ENCODE measurements around the gene ZNF414.

The ZNF414 gene

GRCh38 chr19:8488365-8488764 lies 25.6 kb downstream of the ZNF414 start:
- DNase-seq (ENCODE audit: low read depth), result no peak
- peaks cover 60% of the 10 kb centered on the region for H3K36me3 ChIP-seq (ENCODE audit: control insufficient read depth, insufficient read depth, low read length, severe bottlenecking)
- H3K27me3 ChIP-seq (replicated peaks; ENCODE audit: control insufficient read depth, insufficient read depth, low read length), result no peaks in the 10 kb centered on the region
- no peaks in the 10 kb centered on the region for H3K9me3 ChIP-seq (ENCODE audit: control insufficient read depth, low read length)
- no peak overlapping the region for H3K9ac ChIP-seq (ENCODE audit: low read length)
- H3K4me3 ChIP-seq (ENCODE audit: low read length), result no peak overlapping the region
- H3K4me1 ChIP-seq (ENCODE audit: control insufficient read depth, insufficient read depth, low read length), result peaks cover 4% of the 10 kb centered on the region

- no peak overlapping the region for H3K4me3 ChIP-seq (ENCODE audit: low read length)
- no peaks in the 10 kb centered on the region for H3K27me3 ChIP-seq (replicated peaks; ENCODE audit: control insufficient read depth, insufficient read depth, low read length)
- no peak overlapping the region for H3K9ac ChIP-seq (ENCODE audit: low read length)
- H3K36me3 ChIP-seq (ENCODE audit: control insufficient read depth, insufficient read depth, low read length, severe bottlenecking), result peaks cover 67% of the 10 kb centered on the region
- no peaks in the 10 kb centered on the region for H3K9me3 ChIP-seq (ENCODE audit: control insufficient read depth, low read length)
- peaks cover 4% of the 10 kb centered on the region for H3K4me1 ChIP-seq (ENCODE audit: control insufficient read depth, insufficient read depth, low read length)
- DNase-seq (ENCODE audit: low read depth), result no peak
Measured at GRCh38 chr19:8487137-8487851, 26.7 kb downstream of the ZNF414 start.

- Histone ChIP-seq H3K4me3 (ENCODE audit: low read length) (no peak overlapping the region), H3K9ac (ENCODE audit: low read length) (no peak overlapping the region), H3K9me3 (ENCODE audit: control insufficient read depth, low read length) (no peaks in the 10 kb centered on the region), H3K27me3 (replicated peaks; ENCODE audit: control insufficient read depth, insufficient read depth, low read length) (no peaks in the 10 kb centered on the region), H3K36me3 (ENCODE audit: control insufficient read depth, insufficient read depth, low read length, severe bottlenecking) (peaks cover 70% of the 10 kb centered on the region), H3K4me1 (ENCODE audit: control insufficient read depth, insufficient read depth, low read length) (peaks cover 4% of the 10 kb centered on the region)
- no peak for DNase-seq (ENCODE audit: low read depth)
Measured at GRCh38 chr19:8486661-8487136, 27.3 kb downstream of the ZNF414 start.

- no peak for DNase-seq (ENCODE audit: low read depth)
- H3K36me3 ChIP-seq (ENCODE audit: control insufficient read depth, insufficient read depth, low read length, severe bottlenecking), result peaks cover 80% of the 10 kb centered on the region
- no peaks in the 10 kb centered on the region for H3K9me3 ChIP-seq (ENCODE audit: control insufficient read depth, low read length)
- no peaks in the 10 kb centered on the region for H3K27me3 ChIP-seq (replicated peaks; ENCODE audit: control insufficient read depth, insufficient read depth, low read length)
- H3K4me1 ChIP-seq (ENCODE audit: control insufficient read depth, insufficient read depth, low read length), result peaks cover 4% of the 10 kb centered on the region
- no peak overlapping the region for H3K4me3 ChIP-seq (ENCODE audit: low read length)
- H3K9ac ChIP-seq (ENCODE audit: low read length), result no peak overlapping the region
Measured at GRCh38 chr19:8485561-8486371, 28.2 kb downstream of the ZNF414 start.

GRCh38 chr19:8484331-8484894 lies 29.6 kb downstream of the ZNF414 start:
- Histone ChIP-seq H3K4me3 (ENCODE audit: low read length) (no peak overlapping the region), H3K9me3 (ENCODE audit: control insufficient read depth, low read length) (no peaks in the 10 kb centered on the region), H3K36me3 (ENCODE audit: control insufficient read depth, insufficient read depth, low read length, severe bottlenecking) (peaks cover 78% of the 10 kb centered on the region), H3K9ac (ENCODE audit: low read length) (no peak overlapping the region), H3K4me1 (ENCODE audit: control insufficient read depth, insufficient read depth, low read length) (peaks cover 4% of the 10 kb centered on the region), H3K27me3 (replicated peaks; ENCODE audit: control insufficient read depth, insufficient read depth, low read length) (no peaks in the 10 kb centered on the region)
- DNase-seq (ENCODE audit: low read depth), result no peak

- Histone ChIP-seq H3K27me3 (replicated peaks; ENCODE audit: control insufficient read depth, insufficient read depth, low read length) (no peaks in the 10 kb centered on the region), H3K9ac (ENCODE audit: low read length) (no peak overlapping the region), H3K4me1 (ENCODE audit: control insufficient read depth, insufficient read depth, low read length) (peaks cover 8% of the 10 kb centered on the region), H3K36me3 (ENCODE audit: control insufficient read depth, insufficient read depth, low read length, severe bottlenecking) (peaks cover 72% of the 10 kb centered on the region), H3K4me3 (ENCODE audit: low read length) (no peak overlapping the region), H3K9me3 (ENCODE audit: control insufficient read depth, low read length) (no peaks in the 10 kb centered on the region)
- no peak for DNase-seq (ENCODE audit: low read depth)
Measured at GRCh38 chr19:8483165-8483564, 30.8 kb downstream of the ZNF414 start.

GRCh38 chr19:8482696-8483095 lies 31.3 kb downstream of the ZNF414 start:
- no peak for DNase-seq (ENCODE audit: low read depth)
- H3K9me3 ChIP-seq (ENCODE audit: control insufficient read depth, low read length), result no peaks in the 10 kb centered on the region
- H3K4me3 ChIP-seq (ENCODE audit: low read length), result no peak overlapping the region
- H3K4me1 ChIP-seq (ENCODE audit: control insufficient read depth, insufficient read depth, low read length), result peaks cover 8% of the 10 kb centered on the region
- no peak overlapping the region for H3K9ac ChIP-seq (ENCODE audit: low read length)
- no peaks in the 10 kb centered on the region for H3K27me3 ChIP-seq (replicated peaks; ENCODE audit: control insufficient read depth, insufficient read depth, low read length)
- peaks cover 72% of the 10 kb centered on the region for H3K36me3 ChIP-seq (ENCODE audit: control insufficient read depth, insufficient read depth, low read length, severe bottlenecking)

- peaks cover 8% of the 10 kb centered on the region for H3K4me1 ChIP-seq (ENCODE audit: control insufficient read depth, insufficient read depth, low read length)
- H3K9me3 ChIP-seq (ENCODE audit: control insufficient read depth, low read length), result no peaks in the 10 kb centered on the region
- peaks cover 71% of the 10 kb centered on the region for H3K36me3 ChIP-seq (ENCODE audit: control insufficient read depth, insufficient read depth, low read length, severe bottlenecking)
- no peak for DNase-seq (ENCODE audit: low read depth)
- H3K4me3 ChIP-seq (ENCODE audit: low read length), result no peak overlapping the region
- H3K27me3 ChIP-seq (replicated peaks; ENCODE audit: control insufficient read depth, insufficient read depth, low read length), result no peaks in the 10 kb centered on the region
- H3K9ac ChIP-seq (ENCODE audit: low read length), result no peak overlapping the region
Measured at GRCh38 chr19:8481616-8482015, 32.4 kb downstream of the ZNF414 start.

GRCh38 chr19:8481201-8481600 lies 32.8 kb downstream of the ZNF414 start:
- no peak overlapping the region for H3K4me3 ChIP-seq (ENCODE audit: low read length)
- H3K36me3 ChIP-seq (ENCODE audit: control insufficient read depth, insufficient read depth, low read length, severe bottlenecking), result peaks cover 71% of the 10 kb centered on the region
- H3K4me1 ChIP-seq (ENCODE audit: control insufficient read depth, insufficient read depth, low read length), result peaks cover 8% of the 10 kb centered on the region
- H3K9me3 ChIP-seq (ENCODE audit: control insufficient read depth, low read length), result no peaks in the 10 kb centered on the region
- H3K27me3 ChIP-seq (replicated peaks; ENCODE audit: control insufficient read depth, insufficient read depth, low read length), result no peaks in the 10 kb centered on the region
- H3K9ac ChIP-seq (ENCODE audit: low read length), result no peak overlapping the region
- DNase-seq (ENCODE audit: low read depth), result no peak

GRCh38 chr19:8478598-8478997 lies 35.4 kb downstream of the ZNF414 start:
- Histone ChIP-seq H3K4me3 (ENCODE audit: low read length) (no peak overlapping the region), H3K4me1 (ENCODE audit: control insufficient read depth, insufficient read depth, low read length) (peaks cover 5% of the 10 kb centered on the region), H3K9me3 (ENCODE audit: control insufficient read depth, low read length) (no peaks in the 10 kb centered on the region), H3K27me3 (replicated peaks; ENCODE audit: control insufficient read depth, insufficient read depth, low read length) (no peaks in the 10 kb centered on the region), H3K36me3 (ENCODE audit: control insufficient read depth, insufficient read depth, low read length, severe bottlenecking) (peaks cover 75% of the 10 kb centered on the region), H3K9ac (ENCODE audit: low read length) (no peak overlapping the region)
- DNase-seq (ENCODE audit: low read depth), result no peak

- Histone ChIP-seq H3K27me3 (replicated peaks; ENCODE audit: control insufficient read depth, insufficient read depth, low read length) (no peaks in the 10 kb centered on the region), H3K36me3 (ENCODE audit: control insufficient read depth, insufficient read depth, low read length, severe bottlenecking) (peaks cover 76% of the 10 kb centered on the region), H3K4me3 (ENCODE audit: low read length) (no peak overlapping the region), H3K4me1 (ENCODE audit: control insufficient read depth, insufficient read depth, low read length) (peaks cover 4% of the 10 kb centered on the region), H3K9ac (ENCODE audit: low read length) (no peak overlapping the region), H3K9me3 (ENCODE audit: control insufficient read depth, low read length) (no peaks in the 10 kb centered on the region)
- DNase-seq (ENCODE audit: low read depth), result no peak
Measured at GRCh38 chr19:8477889-8478288, 36.1 kb downstream of the ZNF414 start.

All from adipocyte (in vitro differentiated cells).